ENCODE results near the gene POC1A.

- TF ChIP-seq CTCF (conservative IDR thresholded peaks at IDR 0.05) (no peak), ZFX (IDR thresholded peaks at IDR 0.05) (no peak)
These were observed 73.1 kb downstream of the POC1A start for GRCh38 chr3:52080830-52081719.

Data from C4-2B (cell line).